Measurements from ENCODE around the gene SLC48A1.

The SLC48A1 gene

GRCh38 chr12:47773062-47773857 lies at the start of gene SLC48A1:
TSS of gene SLC48A1 (plus strand) at chr12:47773238. CDS start at chr12:47773305, 67 bp downstream.
- DNase-seq (ENCODE audit: low read depth, low spot score) = no peak

- DNase-seq (ENCODE audit: low read depth, low spot score) = no peak
Measured at GRCh38 chr12:47725091-47725772, 47.8 kb upstream of the SLC48A1 start, which contains the start of gene ENDOU. TSS of gene ENDOU (minus strand) at chr12:47725490. CDS start at chr12:47725413, 77 bp downstream.

GRCh38 chr12:47725893-47726292 lies 47.1 kb upstream of the SLC48A1 start:
- no peak for DNase-seq (ENCODE audit: low read depth, low spot score)

- no peak for DNase-seq (ENCODE audit: low read depth, low spot score)
Measured at GRCh38 chr12:47729233-47729632, 43.8 kb upstream of the SLC48A1 start.

- no peak for DNase-seq (ENCODE audit: low read depth, low spot score)
Measured at GRCh38 chr12:47730341-47730744, 42.7 kb upstream of the SLC48A1 start.

- no peak for DNase-seq (ENCODE audit: low read depth, low spot score)
Measured at GRCh38 chr12:47731723-47732122, 41.3 kb upstream of the SLC48A1 start.

- DNase-seq (ENCODE audit: low read depth, low spot score) = no peak
Measured at GRCh38 chr12:47732504-47732903, 40.5 kb upstream of the SLC48A1 start.

GRCh38 chr12:47733142-47733541 lies 39.9 kb upstream of the SLC48A1 start:
- DNase-seq (ENCODE audit: low read depth, low spot score) = no peak

GRCh38 chr12:47734725-47735480 lies 38.1 kb upstream of the SLC48A1 start:
- DNase-seq (ENCODE audit: low read depth, low spot score) = no peak

- DNase-seq (ENCODE audit: low read depth, low spot score) = no peak
Measured at GRCh38 chr12:47735649-47736048, 37.4 kb upstream of the SLC48A1 start.

GRCh38 chr12:47736216-47736615 lies 36.8 kb upstream of the SLC48A1 start:
- no peak for DNase-seq (ENCODE audit: low read depth, low spot score)

GRCh38 chr12:47736877-47737676 lies 36.0 kb upstream of the SLC48A1 start:
- DNase-seq (ENCODE audit: low read depth, low spot score) = peak; percentile 75

GRCh38 chr12:47737936-47738594 lies 35.0 kb upstream of the SLC48A1 start:
- no peak for DNase-seq (ENCODE audit: low read depth, low spot score)

- no peak for DNase-seq (ENCODE audit: low read depth, low spot score)
Measured at GRCh38 chr12:47739297-47739696, 33.7 kb upstream of the SLC48A1 start.

GRCh38 chr12:47739979-47740378 lies 33.1 kb upstream of the SLC48A1 start:
- DNase-seq (ENCODE audit: low read depth, low spot score) = no peak

- no peak for DNase-seq (ENCODE audit: low read depth, low spot score)
Measured at GRCh38 chr12:47740606-47741339, 32.3 kb upstream of the SLC48A1 start.

- DNase-seq (ENCODE audit: low read depth, low spot score) = no peak
Measured at GRCh38 chr12:47741340-47741703, 31.7 kb upstream of the SLC48A1 start.

- DNase-seq (ENCODE audit: low read depth, low spot score) = no peak
Measured at GRCh38 chr12:47742253-47742825, 30.7 kb upstream of the SLC48A1 start.

- DNase-seq (ENCODE audit: low read depth, low spot score) = no peak
Measured at GRCh38 chr12:47743311-47743860, 29.7 kb upstream of the SLC48A1 start.

Data from smooth muscle cell of the brain vasculature (primary cell).